Liver (tissue), 3 donors: ENCODE data around the gene ZNF605.

Source experiments
- JUND ChIP-seq, 2 donors: IDR thresholded peaks; 2 replicates each; pipeline ENCODE4 v1.6.1; 2016; ENCODE audit warnings: antibody characterized with exemption in 2 of 2
- NR2F2 ChIP-seq: IDR thresholded peaks from 2 replicates; pipeline ENCODE4 v1.6.1; 2016; ENCODE audit warnings: antibody characterized with exemption
- SP1 ChIP-seq: IDR thresholded peaks from 2 replicates; pipeline ENCODE4 v1.6.1; 2018; ENCODE audit warnings: antibody characterized with exemption, mild to moderate bottlenecking
- TF ChIP-seq, protein P1 (sequence below): IDR thresholded peaks from 2 replicates; pipeline ENCODE4 v1.6.1; 2016; ENCODE audit warnings: antibody characterized with exemption
- TF ChIP-seq, protein P2 (sequence below): fragments of 150-350 bp; IDR thresholded peaks from 2 replicates; pipeline ENCODE4 v1.5.1; 2017; ENCODE audit warnings: improper control_type of control experiment, low read depth, low read length; ENCODE audit not compliant: missing input control
- TF ChIP-seq, protein P3 (sequence below): IDR thresholded peaks from 2 replicates; pipeline ENCODE4 v1.6.1; 2016; ENCODE audit warnings: antibody characterized with exemption, mild to moderate bottlenecking
- donor health status: healthy.
- donor health status: healthy.

DNA sequence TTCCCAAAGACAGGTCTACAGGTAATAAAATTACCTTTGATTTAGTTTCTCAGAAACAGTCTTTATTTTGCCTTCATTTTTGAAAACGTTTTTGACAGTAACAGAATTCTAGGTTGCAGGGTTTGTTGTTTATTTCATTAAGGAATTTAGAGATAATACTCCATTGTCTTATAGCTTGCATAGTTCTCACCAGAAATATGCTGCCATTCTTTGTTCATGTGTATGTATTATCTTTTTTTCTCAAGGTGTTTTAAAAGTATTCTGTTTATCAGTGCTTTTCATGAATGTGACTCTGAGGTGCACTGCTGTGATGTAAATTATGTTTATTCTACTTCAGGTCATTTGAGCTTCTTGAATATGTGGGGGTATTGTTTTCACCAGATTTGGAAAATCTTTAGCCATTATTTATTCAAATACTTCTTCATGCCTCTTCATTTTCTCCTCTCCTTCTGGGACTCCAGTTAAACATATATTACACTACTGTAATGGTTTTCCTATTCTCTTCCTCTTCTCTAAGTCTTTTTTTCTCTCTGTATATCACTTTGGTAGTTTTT is 32.7 kb downstream of the ZNF605 start:
- TF ChIP-seq, protein P1, sequence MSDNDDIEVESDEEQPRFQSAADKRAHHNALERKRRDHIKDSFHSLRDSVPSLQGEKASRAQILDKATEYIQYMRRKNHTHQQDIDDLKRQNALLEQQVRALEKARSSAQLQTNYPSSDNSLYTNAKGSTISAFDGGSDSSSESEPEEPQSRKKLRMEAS = no peak
- TF ChIP-seq, protein P2, sequence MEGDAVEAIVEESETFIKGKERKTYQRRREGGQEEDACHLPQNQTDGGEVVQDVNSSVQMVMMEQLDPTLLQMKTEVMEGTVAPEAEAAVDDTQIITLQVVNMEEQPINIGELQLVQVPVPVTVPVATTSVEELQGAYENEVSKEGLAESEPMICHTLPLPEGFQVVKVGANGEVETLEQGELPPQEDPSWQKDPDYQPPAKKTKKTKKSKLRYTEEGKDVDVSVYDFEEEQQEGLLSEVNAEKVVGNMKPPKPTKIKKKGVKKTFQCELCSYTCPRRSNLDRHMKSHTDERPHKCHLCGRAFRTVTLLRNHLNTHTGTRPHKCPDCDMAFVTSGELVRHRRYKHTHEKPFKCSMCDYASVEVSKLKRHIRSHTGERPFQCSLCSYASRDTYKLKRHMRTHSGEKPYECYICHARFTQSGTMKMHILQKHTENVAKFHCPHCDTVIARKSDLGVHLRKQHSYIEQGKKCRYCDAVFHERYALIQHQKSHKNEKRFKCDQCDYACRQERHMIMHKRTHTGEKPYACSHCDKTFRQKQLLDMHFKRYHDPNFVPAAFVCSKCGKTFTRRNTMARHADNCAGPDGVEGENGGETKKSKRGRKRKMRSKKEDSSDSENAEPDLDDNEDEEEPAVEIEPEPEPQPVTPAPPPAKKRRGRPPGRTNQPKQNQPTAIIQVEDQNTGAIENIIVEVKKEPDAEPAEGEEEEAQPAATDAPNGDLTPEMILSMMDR = no peak
- no peak for TF ChIP-seq NR2F2
- TF ChIP-seq SP1 = no peak
- TF ChIP-seq JUND (IDR thresholded peaks at IDR 0.05) = no peak
- TF ChIP-seq, protein P3, sequence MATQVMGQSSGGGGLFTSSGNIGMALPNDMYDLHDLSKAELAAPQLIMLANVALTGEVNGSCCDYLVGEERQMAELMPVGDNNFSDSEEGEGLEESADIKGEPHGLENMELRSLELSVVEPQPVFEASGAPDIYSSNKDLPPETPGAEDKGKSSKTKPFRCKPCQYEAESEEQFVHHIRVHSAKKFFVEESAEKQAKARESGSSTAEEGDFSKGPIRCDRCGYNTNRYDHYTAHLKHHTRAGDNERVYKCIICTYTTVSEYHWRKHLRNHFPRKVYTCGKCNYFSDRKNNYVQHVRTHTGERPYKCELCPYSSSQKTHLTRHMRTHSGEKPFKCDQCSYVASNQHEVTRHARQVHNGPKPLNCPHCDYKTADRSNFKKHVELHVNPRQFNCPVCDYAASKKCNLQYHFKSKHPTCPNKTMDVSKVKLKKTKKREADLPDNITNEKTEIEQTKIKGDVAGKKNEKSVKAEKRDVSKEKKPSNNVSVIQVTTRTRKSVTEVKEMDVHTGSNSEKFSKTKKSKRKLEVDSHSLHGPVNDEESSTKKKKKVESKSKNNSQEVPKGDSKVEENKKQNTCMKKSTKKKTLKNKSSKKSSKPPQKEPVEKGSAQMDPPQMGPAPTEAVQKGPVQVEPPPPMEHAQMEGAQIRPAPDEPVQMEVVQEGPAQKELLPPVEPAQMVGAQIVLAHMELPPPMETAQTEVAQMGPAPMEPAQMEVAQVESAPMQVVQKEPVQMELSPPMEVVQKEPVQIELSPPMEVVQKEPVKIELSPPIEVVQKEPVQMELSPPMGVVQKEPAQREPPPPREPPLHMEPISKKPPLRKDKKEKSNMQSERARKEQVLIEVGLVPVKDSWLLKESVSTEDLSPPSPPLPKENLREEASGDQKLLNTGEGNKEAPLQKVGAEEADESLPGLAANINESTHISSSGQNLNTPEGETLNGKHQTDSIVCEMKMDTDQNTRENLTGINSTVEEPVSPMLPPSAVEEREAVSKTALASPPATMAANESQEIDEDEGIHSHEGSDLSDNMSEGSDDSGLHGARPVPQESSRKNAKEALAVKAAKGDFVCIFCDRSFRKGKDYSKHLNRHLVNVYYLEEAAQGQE = no peak
